Measurements from ENCODE around the gene TRPV5. TPM values are rescaled to one million over a fixed set of nuclear protein-coding genes. Genes with fewer than 3 reads are reported as not detected.

The TRPV5 gene
- total RNA-seq, 1 donor from 2014 or later = not detected

GRCh38 chr7:142865766-142866165 is 67.8 kb downstream of the TRPV5 start:
- intact Hi-C loops (cut with micrococcal nuclease) = no loop called here
- DNase-seq (no peak), ATAC-seq (no peak)

- intact Hi-C loops (cut with micrococcal nuclease) = no loop called here
- ATAC-seq (no peak), DNase-seq (no peak)
Observed at GRCh38 chr7:142864980-142865747, 68.4 kb downstream of the TRPV5 start.

- no peak for DNase-seq
- ATAC-seq = no peak
- intact Hi-C loops (cut with micrococcal nuclease) = no loop called here
Observed at GRCh38 chr7:142863891-142864685, 69.5 kb downstream of the TRPV5 start.

- DNase-seq = no peak
- no peak for ATAC-seq
- intact Hi-C loops (cut with micrococcal nuclease) = no loop called here
Observed at GRCh38 chr7:142862786-142863400, 70.7 kb downstream of the TRPV5 start.

GRCh38 chr7:142862351-142862750 is 71.2 kb downstream of the TRPV5 start:
- ATAC-seq (no peak), DNase-seq (no peak)
- intact Hi-C loops (cut with micrococcal nuclease) = no loop called here

- no peak for ATAC-seq
- intact Hi-C loops (cut with micrococcal nuclease) = no loop called here
- DNase-seq = no peak
Observed at GRCh38 chr7:142860968-142861367, 72.6 kb downstream of the TRPV5 start.

- no peak for ATAC-seq
- intact Hi-C loops (cut with micrococcal nuclease) = no loop called here
- DNase-seq = no peak
Observed at GRCh38 chr7:142859829-142860228, 73.7 kb downstream of the TRPV5 start.

- intact Hi-C loops (cut with micrococcal nuclease) = no loop called here
- DNase-seq (no peak), ATAC-seq (no peak)
Observed at GRCh38 chr7:142859411-142859810, 74.1 kb downstream of the TRPV5 start.

Other genes with a start within 250 kb of the TRPV5 start
- gene PRSS1, start 184.3 kb downstream of the TRPV5 start, total RNA-seq = not detected
- not detected for gene PRSS2, start 162.8 kb downstream of the TRPV5 start, total RNA-seq
- 3.9 TPM for gene EPHB6, start 78.7 kb downstream of the TRPV5 start, total RNA-seq
- 0.05 TPM for gene TRPV6, start 48.0 kb downstream of the TRPV5 start, total RNA-seq
- not detected for gene LLCFC1, start 5.7 kb upstream of the TRPV5 start, total RNA-seq
- 0.27 TPM for gene KEL, start 28.6 kb upstream of the TRPV5 start, total RNA-seq
- gene OR9A2, start 93.4 kb upstream of the TRPV5 start, total RNA-seq = not detected
- not detected for gene OR6V1, start 118.6 kb upstream of the TRPV5 start, total RNA-seq
- not detected for gene PIP, start 198.3 kb upstream of the TRPV5 start, total RNA-seq
- gene TAS2R39, start 249.7 kb upstream of the TRPV5 start, total RNA-seq = not detected

Data from left ventricle myocardium superior (tissue), 1 donor.